Fibroblast of skin of back (primary cell): ENCODE measurements around the gene PSMB7.
"Not testable (repeated sequence)": the region's sequence is repeated elsewhere in the genome, so short reads cannot be mapped to it uniquely, and the experiment has no call there.

Source experiments
- DNase-seq: peaks from one replicate; pipeline ENCODE4 v3.0.0-alpha.2; 2013

The PSMB7 gene

GRCh38 chr9:124442826-124443225 lies 27.6 kb upstream of the PSMB7 start:
- no peak for DNase-seq

- no peak for DNase-seq
These were observed 27.1 kb upstream of the PSMB7 start for GRCh38 chr9:124442379-124442778.

GRCh38 chr9:124441291-124441690 lies 26.0 kb upstream of the PSMB7 start:
- DNase-seq = no peak

GRCh38 chr9:124440786-124441185 lies 25.5 kb upstream of the PSMB7 start:
- no peak for DNase-seq

GRCh38 chr9:124439686-124440243 lies 24.5 kb upstream of the PSMB7 start:
- no peak for DNase-seq

GRCh38 chr9:124439086-124439485 lies 23.8 kb upstream of the PSMB7 start:
- no peak for DNase-seq

GRCh38 chr9:124438091-124438490 lies 22.8 kb upstream of the PSMB7 start:
- DNase-seq = no peak

- DNase-seq = no peak
These were observed 21.8 kb upstream of the PSMB7 start for GRCh38 chr9:124437086-124437485.

GRCh38 chr9:124436320-124436719 lies 21.1 kb upstream of the PSMB7 start:
- DNase-seq = no peak

- no peak for DNase-seq
These were observed 14.3 kb upstream of the PSMB7 start for GRCh38 chr9:124429530-124429867.

- DNase-seq = no peak
These were observed 13.7 kb upstream of the PSMB7 start for GRCh38 chr9:124428751-124429529.

GRCh38 chr9:124427281-124427680 lies 12.0 kb upstream of the PSMB7 start:
- DNase-seq = no peak

- no peak for DNase-seq
These were observed 11.1 kb upstream of the PSMB7 start for GRCh38 chr9:124426361-124426760.

GRCh38 chr9:124425733-124426132 lies 10.5 kb upstream of the PSMB7 start:
- not testable (repeated sequence) for DNase-seq

- no peak for DNase-seq
These were observed 8.3 kb upstream of the PSMB7 start for GRCh38 chr9:124423591-124423990.

GRCh38 chr9:124423155-124423554 lies 7.9 kb upstream of the PSMB7 start:
- DNase-seq = no peak

- no peak for DNase-seq
These were observed 5.8 kb upstream of the PSMB7 start for GRCh38 chr9:124420991-124421543.

- DNase-seq = no peak
These were observed 4.7 kb upstream of the PSMB7 start for GRCh38 chr9:124419832-124420489.

- no peak for DNase-seq
These were observed 726 bp upstream of the PSMB7 start for GRCh38 chr9:124415852-124416484.

GRCh38 chr9:124414612-124415011 lies 630 bp downstream of the PSMB7 start:
- DNase-seq = no peak

- DNase-seq = no peak
These were observed 3.0 kb downstream of the PSMB7 start for GRCh38 chr9:124412228-124412575.

GRCh38 chr9:124411514-124412227 lies 3.6 kb downstream of the PSMB7 start:
- DNase-seq = peak; percentile 63
